Sigmoid colon (tissue), 7 donors: ENCODE measurements around the gene GPATCH2. TPM values are rescaled to one million over a fixed set of nuclear protein-coding genes. Genes with fewer than 3 reads are reported as not detected.

Experiments used
- DNase-seq: peaks from one replicate; pipeline ENCODE4 v3.0.0-alpha.2; 2019
- H3K27ac ChIP-seq, 4 donors: fragments of 200-600 bp; sonication (generic); one replicate each; pipeline ENCODE4 v1.5.1; 2016 to 2019; ENCODE audit warnings: mild to moderate bottlenecking in 1 of 4
- H3K27me3 ChIP-seq, 3 donors: fragments of 200-600 bp; sonication (generic); one replicate each; pipeline ENCODE4 v1.5.1; 2019; ENCODE audit warnings: mild to moderate bottlenecking in 1 of 3
- H3K36me3 ChIP-seq, 4 donors: fragments of 200-600 bp; sonication (generic); one replicate each; pipeline ENCODE4 v1.5.1; 2016 to 2019
- H3K4me1 ChIP-seq, 4 donors: fragments of 200-600 bp; sonication (generic); one replicate each; pipeline ENCODE4 v1.5.1; 2017 to 2019
- H3K4me3 ChIP-seq, 4 donors: fragments of 200-600 bp; sonication (generic); one replicate each; pipeline ENCODE4 v1.5.1; 2017 to 2019; ENCODE audit warnings: mild to moderate bottlenecking in 2 of 4, moderate library complexity in 1 of 4
- H3K9me3 ChIP-seq, 4 donors: fragments of 200-600 bp in 3 of 4; sonication (generic) in 3 of 4; one replicate each; pipeline versions ENCODE4 v1.5.1 to v1.6.1; 2013 to 2019
- CTCF ChIP-seq, 4 experiments: fragments of 450-650 bp in 3 of 4; fragments of 200-600 bp in 1 of 4; IDR thresholded peaks; one replicate each; pipeline ENCODE4 v1.5.1; 2016 to 2019; ENCODE audit warnings: antibody characterized with exemption in 4 of 4, mild to moderate bottlenecking in 3 of 4, moderate library complexity in 2 of 4
- EP300 ChIP-seq, 4 donors: sonication (generic); formaldehyde crosslinking; IDR thresholded peaks; one replicate each; pipeline ENCODE4 v1.6.1; 2017; ENCODE audit warnings: antibody characterized with exemption in 4 of 4
- POLR2A ChIP-seq, 2 donors: fragments of 450-650 bp; IDR thresholded peaks; one replicate each; pipeline ENCODE4 v1.6.1; 2016; ENCODE audit warnings: antibody characterized with exemption in 2 of 2, mild to moderate bottlenecking in 2 of 2, moderate library complexity in 2 of 2
- POLR2AphosphoS5 ChIP-seq, 4 donors: sonication (generic); formaldehyde crosslinking; IDR thresholded peaks; one replicate each; pipeline ENCODE4 v1.6.1; 2017; ENCODE audit warnings: antibody characterized with exemption in 4 of 4
- WGBS, 2 donors: extraction: QIAGEN DNeasy Blood & Tissue Kit; methylation state at CpG; one replicate each; pipeline ENCODE4 v1.1.7; 2013; 5-methylcytosine and 5-hydroxymethylcytosine counted together
- intact Hi-C: fragments of 100-400 bp; cut with DNase I; formaldehyde crosslinking; loops from one replicate; pipeline ENCODE4 v1.15.1; 2023
- polyA plus RNA-seq, 3 donors: library from polyadenylated mRNA; stranded (reverse); fragments of 200-250 nt; gene quantifications; one replicate each; pipeline ENCODE4 v1.2.3, GENCODE V29; 2013
- total RNA-seq, 4 donors: library from RNA; depleted of rRNA; stranded (reverse); fragments of >200 nt; gene quantifications; one replicate each; pipeline ENCODE4 v1.1.0, GENCODE V29; 2016
- donor health status: healthy with polysubstance abuse.
- donor health status: Bipolar disorder and iron deficiency.
- donor health status: healthy.

GPATCH2 gene
- total and polyA plus RNA-seq, 7 donors, result 3.0 to 18.5 (median 12.2) TPM

- TF ChIP-seq CTCF (IDR thresholded peaks at IDR 0.05), result no peak
- 88 to 94% methylated on average over 1 of the region's 1 CpG for WGBS, 2 donors
- Histone ChIP-seq H3K27me3 (no peaks in the 10 kb centered on the region), H3K27ac (no peak overlapping the region), H3K4me3 (no peak overlapping the region), H3K4me1 (no peaks in the 10 kb centered on the region), H3K9me3 (no peaks in the 10 kb centered on the region), H3K36me3 (no peaks in the 10 kb centered on the region)
- intact Hi-C loops, result no loop called here
- no peak for DNase-seq
Observed at GRCh38 chr1:217552339-217552951, 78.4 kb downstream of the GPATCH2 start.

- Histone ChIP-seq H3K27me3 (no peaks in the 10 kb centered on the region), H3K36me3 (no peaks in the 10 kb centered on the region), H3K4me1 (no peaks in the 10 kb centered on the region), H3K27ac (no peak overlapping the region), H3K4me3 (no peak overlapping the region), H3K9me3 (peaks cover 0 to 3% (median 1%) of the 10 kb centered on the region in 4 donors)
- intact Hi-C loops, result no loop called here
- TF ChIP-seq POLR2A (IDR thresholded peaks at IDR 0.05) (no peak), EP300 (IDR thresholded peaks at IDR 0.05) (no peak), POLR2AphosphoS5 (IDR thresholded peaks at IDR 0.05) (no peak)
- no peak for DNase-seq
Observed at GRCh38 chr1:217542837-217543236, 88.1 kb downstream of the GPATCH2 start.

- intact Hi-C loops, result no loop called here
- 86 to 91% methylated on average over 9 of the region's 9 CpGs for WGBS, 2 donors
- H3K4me3 ChIP-seq, result no peak overlapping the region
- DNase-seq, result no peak
- no peaks in the 10 kb centered on the region for H3K36me3 ChIP-seq
- H3K27ac ChIP-seq, result no peak overlapping the region
- H3K27me3 ChIP-seq, result no peaks in the 10 kb centered on the region
- H3K9me3 ChIP-seq, result peaks cover 0 to 3% (median 1%) of the 10 kb centered on the region in 4 donors
- TF ChIP-seq EP300 (IDR thresholded peaks at IDR 0.05) (no peak), POLR2AphosphoS5 (IDR thresholded peaks at IDR 0.05) (no peak), CTCF (IDR thresholded peaks at IDR 0.05) (no peak), POLR2A (IDR thresholded peaks at IDR 0.05) (no peak)
- no peaks in the 10 kb centered on the region for H3K4me1 ChIP-seq
Observed at GRCh38 chr1:217542136-217542777, 88.6 kb downstream of the GPATCH2 start.

GRCh38 chr1:217540321-217540720 is 90.6 kb downstream of the GPATCH2 start:
- WGBS, 2 donors, result 14 to 73% methylated on average over 2 of the region's 2 CpGs
- H3K27ac ChIP-seq, result no peak overlapping the region
- H3K9me3 ChIP-seq, result no peaks in the 10 kb centered on the region
- no peaks in the 10 kb centered on the region for H3K36me3 ChIP-seq
- no peak for DNase-seq
- H3K4me3 ChIP-seq, result no peak overlapping the region
- H3K27me3 ChIP-seq, result no peaks in the 10 kb centered on the region
- no peaks in the 10 kb centered on the region for H3K4me1 ChIP-seq
- TF ChIP-seq POLR2A (IDR thresholded peaks at IDR 0.05) (no peak), EP300 (IDR thresholded peaks at IDR 0.05) (no peak), POLR2AphosphoS5 (IDR thresholded peaks at IDR 0.05) (no peak), CTCF (IDR thresholded peaks at IDR 0.05) (no peak)
- intact Hi-C loops, result no loop called here

GRCh38 chr1:217539510-217539909 is 91.4 kb downstream of the GPATCH2 start:
- Histone ChIP-seq H3K27me3 (no peaks in the 10 kb centered on the region), H3K36me3 (no peaks in the 10 kb centered on the region), H3K4me1 (no peaks in the 10 kb centered on the region), H3K9me3 (no peaks in the 10 kb centered on the region), H3K4me3 (no peak overlapping the region), H3K27ac (no peak overlapping the region)
- no peak for TF ChIP-seq EP300 (IDR thresholded peaks at IDR 0.05)
- TF ChIP-seq POLR2A (IDR thresholded peaks at IDR 0.05), result no peak
- no peak for TF ChIP-seq POLR2AphosphoS5 (IDR thresholded peaks at IDR 0.05)
- TF ChIP-seq CTCF (IDR thresholded peaks at IDR 0.05), result no peak
- DNase-seq, result no peak
- intact Hi-C loops, result no loop called here
- WGBS, 2 donors, result 12 to 75% methylated on average over 2 of the region's 2 CpGs
